GM21515 (cell line): ENCODE measurements around the gene CACTIN.
"Not testable (repeated sequence)": the region's sequence is repeated elsewhere in the genome, so short reads cannot be mapped to it uniquely, and the experiment has no call there.

Source experiments
- ATAC-seq: cut with Tn5 transposase; IDR thresholded peaks from one replicate; pipeline ENCODE4 v1.9.1; 2021; ENCODE audit not compliant: unreplicated experiment

CACTIN gene

DNA sequence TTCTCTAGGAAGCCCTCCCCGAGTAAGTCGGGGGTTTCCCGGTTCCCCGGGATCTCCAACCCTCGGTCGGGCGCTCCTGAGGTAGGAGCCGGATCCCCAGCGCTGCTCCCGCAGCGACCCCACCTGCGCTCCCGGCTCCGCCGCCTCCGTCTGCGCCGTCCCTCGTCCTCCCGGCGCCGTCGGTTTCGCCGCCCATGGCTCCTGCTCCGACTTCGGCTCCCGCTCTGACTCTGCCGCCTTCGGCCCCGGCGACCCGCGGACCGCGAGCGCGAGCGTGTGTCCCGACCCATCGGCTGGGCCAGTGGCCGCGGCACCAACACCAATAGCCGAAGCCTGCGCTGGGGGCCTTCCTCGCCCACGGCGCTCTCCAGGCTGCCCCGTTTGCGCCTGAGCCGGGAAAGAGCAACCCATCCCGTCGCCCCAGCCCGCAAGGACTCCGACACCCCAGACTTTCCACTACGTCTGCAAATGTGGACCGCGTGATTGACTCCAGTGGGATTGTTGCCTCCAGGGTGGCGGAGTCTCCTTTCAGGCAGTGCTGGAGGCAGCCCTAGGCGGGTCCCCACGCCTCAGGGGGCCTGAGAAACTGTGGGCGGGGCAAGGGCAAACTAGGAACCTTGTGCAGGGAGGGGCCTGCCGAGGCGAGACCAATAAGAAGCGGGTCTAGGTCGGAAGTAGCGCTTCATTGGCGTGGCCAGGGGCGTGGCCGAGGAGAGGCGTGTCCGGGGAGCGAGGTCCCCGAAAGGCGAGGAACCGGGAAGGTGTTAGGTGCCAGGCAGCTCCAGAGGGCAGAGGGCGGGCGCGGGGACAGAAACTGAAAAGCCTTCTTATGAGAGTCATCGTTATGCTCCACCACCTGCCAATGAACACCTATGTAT lies at the start of gene CACTIN:
TSS of gene CACTIN (minus strand) at position 318 of the 878 bp plus-strand sequence. CDS start at position 290, 28 bp downstream.
- peak; percentile 74 for ATAC-seq

DNA sequence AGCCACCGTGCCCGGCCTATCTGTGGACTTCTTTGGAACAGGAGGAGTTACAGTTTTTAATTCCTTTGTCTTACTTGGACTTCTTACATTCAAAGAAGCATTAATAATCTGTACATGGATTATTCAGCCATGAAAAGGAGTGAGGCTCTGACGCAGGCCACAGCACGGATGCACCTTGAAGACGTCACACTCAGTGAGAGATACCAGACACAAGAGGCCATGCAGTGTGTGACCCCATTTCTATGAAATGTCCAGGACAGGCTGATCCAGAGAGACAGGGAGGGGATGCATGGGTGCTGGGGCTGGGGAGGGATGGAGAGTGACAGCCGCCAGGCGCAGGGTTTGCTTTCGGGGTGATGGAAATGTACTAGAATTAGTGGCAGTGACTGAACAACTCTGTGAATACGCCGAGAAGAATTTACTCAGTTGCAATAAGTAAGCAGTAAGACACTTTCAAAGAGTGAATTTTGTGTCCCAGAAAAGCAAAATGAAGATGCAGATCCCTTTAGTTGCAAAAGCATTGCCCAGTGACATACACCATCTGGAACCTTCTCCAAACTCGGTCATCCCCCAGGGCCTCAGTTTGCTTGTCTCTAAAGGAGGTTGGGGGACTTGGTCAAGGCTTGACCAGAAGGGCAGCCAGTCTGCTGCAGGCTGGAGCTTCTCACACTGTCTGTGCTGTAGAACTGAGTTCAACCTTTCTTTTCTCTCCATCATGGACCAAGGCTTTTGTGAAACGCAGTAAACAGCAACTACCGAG lies 48.4 kb upstream of the CACTIN start:
- ATAC-seq: no peak

DNA sequence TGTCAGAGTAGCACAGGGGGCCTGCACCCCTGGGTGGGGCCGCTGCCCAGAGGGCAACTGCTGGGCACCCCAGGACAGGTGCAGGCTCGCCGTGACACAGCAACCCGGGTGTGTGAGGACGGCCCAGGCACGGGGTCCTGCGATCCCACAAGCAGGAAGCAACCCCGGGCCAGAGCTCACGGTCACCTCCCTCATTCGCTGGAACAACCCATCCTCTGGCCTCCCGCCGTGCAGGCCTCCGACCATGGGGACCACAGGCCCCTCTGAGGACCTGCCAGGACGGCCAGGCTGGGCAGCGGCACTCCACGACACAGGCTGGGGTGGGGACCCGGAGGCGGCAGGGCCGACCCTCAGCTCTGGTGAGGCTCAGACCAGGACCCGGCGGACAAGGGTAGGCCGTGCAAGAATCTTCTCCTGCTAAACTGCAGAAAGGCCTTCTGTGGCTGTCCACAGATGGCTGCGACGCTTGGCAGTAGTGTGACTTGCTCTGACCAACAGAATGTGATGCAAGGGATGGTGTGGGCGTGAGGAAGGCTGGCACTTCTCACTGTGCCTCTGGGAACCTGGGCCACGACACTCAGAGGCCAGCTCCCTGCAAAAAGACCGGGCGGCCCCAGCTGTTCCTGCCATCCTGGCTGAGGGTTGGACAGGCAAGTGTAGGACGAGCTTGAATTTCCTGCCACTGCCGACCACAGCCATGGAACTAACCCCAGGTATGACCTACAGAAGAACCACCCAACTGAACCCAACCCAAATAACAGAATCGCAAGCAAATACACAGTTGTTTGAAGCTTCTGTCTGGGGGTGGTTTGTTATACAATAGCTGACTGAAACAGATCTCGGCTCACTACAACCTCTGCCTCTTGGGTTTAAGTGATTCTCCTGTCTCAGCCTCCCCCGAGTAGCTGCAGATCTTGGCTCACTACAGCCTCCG lies 47.2 kb upstream of the CACTIN start:
- no peak for ATAC-seq

DNA sequence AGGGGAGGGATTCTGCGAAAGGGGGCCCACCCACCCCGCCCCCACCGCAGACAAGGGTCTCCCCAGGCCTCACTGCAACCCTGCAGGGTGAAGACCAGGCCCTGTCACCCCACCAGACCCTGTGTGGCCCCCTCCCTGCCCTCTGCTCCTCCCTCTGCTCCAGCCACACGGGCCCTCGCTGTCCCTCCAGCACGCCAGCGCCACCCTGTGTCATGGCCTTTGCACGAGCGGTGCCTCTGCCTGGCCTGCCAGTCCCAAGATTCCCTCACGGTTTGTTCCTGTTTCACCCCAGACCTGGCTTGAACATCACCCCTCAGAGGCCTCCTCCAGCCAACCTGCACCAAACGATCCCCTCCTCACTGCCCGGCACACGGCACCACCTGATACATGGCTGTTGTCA lies 46.4 kb upstream of the CACTIN start:
- no peak for ATAC-seq

DNA sequence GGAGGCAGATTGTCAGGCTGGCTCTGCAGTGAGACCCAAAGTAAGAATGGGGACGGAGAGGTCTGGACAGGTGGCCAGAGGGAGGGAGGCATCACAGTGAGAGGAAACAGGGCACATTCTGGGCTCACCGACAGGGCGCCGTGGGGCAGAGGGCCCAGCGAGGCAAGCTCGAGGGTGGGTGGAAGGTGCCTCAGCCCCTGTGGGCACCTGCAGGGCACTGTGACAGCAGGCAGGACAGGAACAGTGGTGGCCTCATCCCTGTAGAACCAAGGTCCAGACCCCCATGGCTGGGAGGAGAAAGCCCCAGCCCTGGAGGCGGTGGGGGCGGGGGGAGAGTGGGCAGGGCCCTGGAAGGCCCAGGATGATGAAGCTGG lies 46.0 kb upstream of the CACTIN start:
- ATAC-seq: no peak

DNA sequence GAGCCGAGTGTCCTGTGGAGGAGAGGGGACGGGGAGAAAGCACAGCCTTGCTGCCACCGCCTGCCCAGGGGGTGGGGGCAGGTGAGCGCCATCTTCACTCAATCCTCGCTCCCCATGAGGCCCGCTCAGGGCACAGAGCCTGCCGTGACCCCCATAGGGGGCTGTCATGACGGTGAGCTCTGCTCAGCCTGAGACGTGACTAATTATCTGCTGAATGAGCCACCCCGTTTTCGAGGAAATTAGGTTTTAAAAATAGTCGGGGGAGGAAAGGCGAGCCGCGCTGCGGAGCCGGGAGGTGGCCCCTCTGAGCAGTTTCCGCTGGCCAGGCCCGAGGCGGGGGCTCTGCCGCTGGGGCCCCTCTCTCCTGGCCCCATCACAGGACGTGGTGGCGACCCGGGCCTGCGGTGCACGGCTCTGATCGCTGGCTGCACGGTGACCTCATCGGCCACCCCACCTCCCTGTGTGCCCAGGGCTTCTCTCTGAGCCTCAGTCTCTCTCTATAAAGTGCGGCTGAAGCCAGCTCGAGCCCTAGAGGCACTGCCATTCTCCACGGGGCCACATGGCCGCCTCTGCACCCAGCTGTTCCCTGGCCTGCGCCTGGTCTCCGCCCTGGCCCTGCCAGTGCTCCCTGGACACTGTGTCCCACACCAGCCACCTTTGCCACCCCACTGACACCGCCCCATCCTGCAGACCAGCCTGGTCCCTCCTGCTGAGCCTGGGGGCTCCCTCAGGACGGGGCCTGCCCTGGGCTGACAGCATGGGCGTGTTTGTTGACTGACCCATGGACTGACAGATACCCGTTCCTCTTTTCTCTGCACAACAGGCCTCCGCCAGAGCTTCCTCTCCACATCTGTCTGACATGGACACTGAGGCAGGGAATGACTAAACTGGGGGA lies 45.3 kb upstream of the CACTIN start:
- ATAC-seq: no peak

DNA sequence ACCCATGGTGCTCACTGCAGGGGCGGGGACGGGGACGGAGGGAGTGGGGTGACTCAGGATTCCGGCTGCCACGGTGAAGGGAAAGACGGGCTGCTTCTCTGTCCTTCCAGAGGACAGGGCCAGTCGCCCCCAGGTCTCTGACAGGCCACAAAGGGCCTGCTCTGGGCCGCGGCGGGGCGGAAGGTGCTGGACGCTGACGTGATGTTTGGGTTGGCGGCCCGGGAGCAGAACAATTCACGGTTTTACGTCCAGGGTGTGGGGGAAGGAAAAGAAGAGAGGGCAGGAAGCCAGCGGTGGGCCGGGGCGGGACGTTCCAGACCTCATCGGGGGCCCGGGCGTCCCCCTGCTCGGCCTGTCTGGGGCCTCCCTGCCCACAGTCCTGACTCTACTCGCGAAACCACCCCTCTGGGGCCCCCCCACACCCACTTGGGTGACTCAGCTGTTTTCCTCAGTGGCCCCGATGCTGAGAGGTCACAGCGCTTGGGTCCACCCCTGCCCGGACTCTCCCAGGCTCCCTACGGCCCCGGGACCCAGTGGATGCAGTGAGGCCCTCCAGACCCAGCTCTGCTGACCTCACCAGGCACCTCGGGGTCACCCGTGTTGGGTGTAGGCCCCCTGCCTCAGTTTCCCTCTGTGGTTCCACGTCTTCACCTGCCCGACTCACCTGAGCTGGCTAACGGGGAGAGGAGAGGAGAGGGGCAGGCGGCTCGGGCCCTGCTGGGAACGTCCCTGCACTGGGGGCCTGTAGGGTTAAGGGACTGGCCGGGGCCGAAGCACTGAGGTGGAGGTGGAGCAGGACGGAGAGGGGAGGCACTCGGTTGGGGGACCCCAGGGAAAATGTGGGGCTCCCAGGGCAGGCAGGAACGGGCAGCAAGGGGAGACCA lies 44.4 kb upstream of the CACTIN start:
- ATAC-seq: no peak

DNA sequence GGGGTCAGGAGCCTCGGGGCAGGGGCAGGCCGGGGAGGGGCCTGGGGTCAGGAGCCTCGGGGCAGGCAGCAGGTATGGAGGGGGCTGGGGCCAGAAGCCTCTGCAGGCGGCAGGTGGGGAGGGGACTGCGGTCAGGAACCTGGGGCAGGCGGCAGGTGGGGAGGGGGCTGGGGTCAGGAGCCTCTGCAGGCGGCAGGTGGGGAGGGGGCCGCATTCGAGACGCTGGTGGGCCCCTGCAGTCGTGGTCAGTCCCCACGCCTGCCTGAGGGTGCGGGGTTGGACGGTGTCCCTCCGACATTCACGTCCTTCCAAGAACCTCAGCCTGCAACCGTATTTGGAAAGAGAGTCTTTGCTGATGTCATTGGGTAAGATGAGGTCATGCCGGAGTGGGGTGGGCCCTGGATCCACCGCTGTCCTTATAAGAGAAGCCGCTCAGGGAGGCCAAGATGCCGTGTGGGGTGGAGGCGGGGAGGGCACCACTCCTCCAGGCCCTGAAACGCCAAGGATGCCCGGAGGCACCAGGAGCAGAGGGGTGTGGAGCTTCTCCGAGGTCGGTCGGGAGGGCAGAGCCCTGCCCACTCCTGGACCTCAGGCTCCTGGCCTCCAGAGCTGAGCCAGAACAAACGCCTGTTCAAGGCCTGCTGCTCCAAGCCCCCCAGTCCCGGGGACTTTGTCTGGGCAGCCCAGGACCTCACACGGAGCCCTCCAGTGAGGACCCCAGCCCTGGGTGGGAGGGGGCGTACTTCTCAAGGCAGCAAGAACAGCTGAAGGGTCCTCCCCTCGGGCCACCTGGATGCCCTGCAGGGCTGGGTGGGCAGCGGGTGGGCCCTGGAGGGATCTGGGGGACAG lies 43.6 kb upstream of the CACTIN start:
- no peak for ATAC-seq

DNA sequence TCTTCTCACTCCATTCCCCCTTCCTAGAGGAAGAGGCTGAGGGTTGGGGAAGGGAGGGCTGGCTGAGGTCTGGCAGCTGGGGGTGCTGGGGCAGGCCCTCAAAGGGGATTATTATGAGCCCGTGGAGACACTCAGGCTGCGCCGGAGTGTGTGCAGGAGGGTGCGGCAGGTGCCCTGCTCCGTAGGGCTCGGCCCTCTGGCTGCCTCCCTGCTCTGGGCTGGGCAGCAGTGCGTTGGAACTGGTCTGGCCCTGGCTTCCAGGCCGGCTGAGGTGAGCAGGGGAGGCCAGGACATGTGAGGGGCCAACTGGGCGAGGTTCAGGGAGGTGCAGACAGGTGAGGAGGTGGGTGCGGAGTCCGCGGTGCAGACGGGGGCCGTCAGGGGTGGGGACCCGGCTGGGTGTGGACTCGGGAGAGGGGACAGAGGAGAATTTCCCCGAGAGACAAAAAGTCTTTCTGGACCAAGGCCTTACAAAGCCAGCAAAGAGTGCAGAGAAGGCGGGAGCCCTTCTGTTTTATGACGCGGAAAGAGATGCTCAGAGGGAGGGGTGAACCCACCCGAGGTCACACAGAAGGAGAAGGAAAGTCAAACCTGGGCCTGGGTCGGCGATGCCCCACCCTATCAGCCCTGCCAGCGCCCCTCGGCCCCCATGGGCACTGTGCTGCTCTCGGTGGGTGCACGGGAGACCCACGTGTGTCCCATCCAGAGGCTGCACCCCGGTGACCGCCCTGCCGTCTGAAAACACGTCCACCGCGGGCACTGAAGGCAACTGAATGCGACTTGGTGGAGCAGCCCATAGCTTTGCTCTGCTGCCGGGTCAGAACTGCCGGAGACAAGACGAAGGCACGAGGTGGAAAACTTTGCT lies 42.7 kb upstream of the CACTIN start:
- ATAC-seq: no peak

DNA sequence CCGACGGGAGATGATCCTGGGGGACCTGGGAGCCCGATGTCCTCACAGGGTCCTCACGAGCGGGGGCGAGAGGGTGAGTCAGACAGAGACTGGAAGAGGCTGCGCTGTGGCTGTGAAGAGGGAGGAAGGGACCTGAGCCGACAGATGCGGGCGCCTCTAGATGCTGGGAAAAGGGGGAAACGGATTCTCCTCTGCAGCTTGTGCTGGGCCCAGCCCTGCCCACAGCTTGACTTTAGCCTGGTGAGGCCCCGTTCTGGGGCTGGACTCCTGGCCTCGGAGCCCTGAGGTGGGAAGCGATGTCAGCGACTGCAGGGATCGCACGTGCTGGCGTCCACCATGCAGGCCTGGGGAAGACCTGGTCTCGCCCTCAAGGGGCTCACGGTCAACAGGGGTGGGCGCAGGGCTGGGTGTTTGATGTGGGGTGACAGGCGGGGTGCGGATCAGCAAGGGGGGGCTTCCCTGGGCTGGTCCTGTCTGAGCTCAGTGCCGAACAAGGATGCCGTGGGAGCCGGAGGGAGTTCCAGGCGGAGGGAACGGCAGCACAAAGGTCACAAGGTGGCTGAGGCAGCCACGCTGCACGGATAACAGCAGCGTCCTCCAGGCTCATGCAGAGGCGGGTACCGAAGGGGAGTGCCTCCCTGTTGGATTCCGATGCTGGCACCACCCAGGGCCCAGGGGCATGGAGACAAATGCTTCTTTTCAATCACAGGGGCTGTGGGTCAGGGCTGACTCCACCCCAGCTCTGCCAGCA lies 41.9 kb upstream of the CACTIN start:
- ATAC-seq: no peak

DNA sequence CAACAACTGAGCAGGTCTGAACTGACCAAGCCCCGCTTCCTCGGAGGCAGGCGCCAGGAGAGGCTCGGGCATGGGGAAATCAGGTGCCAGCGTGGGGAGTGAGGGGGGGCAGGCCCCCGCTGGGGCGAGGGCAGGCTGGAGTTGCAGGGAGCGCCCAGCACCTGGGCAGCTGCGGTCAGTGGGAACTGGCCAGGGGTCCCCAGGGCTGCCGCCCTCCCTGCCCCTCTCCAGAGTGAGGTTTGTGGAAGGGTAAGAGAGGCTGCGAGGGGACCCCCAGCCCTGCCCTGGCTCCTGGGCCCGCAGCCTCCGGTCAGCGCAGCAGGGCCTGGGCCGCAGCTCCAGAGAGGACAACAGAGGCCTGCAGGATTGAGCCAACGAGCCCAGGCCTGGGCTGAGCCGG lies 41.2 kb upstream of the CACTIN start:
- no peak for ATAC-seq

DNA sequence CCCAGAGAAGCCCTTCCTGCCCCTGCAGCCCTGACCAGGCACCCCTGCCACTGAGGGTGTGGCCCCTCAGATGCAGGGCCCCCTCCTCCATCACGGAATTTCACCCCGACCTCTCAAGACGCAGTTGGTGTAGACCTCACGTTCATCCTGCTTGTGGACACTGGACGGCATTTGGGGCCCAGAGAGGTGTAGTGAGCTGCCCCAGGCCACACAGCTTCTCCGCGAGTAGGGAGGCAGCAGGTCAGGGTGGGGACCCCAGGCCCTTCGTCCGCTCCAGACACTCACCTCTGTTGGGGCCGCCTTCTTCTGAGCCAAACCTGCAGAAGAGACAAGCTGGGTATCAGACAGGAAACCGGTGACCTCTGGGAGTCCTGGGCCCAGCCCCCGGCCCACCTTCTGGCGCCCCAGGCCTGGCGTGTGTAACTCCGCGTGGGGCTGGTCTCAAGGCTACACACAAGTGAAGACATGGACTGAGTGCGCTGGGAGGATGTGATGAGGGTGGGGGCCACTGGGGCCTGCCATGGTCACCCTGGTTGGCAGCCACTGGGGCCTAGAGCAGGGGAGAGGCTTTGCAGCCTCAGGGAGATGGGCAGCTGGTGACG lies 40.5 kb upstream of the CACTIN start:
- no peak for ATAC-seq

DNA sequence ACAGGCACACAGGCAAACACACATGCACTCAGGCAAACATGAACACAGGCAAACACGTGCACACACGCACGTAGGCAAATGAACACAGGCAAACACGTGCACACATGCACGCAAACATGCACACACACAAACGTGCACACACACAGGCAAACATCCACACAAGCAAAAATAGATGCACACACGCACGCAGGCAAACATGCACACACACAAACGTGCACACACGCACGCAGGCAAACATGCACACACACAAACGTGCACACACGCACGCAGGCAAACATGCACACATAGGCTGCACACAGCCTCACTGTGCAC lies 39.9 kb upstream of the CACTIN start:
- not testable (repeated sequence) for ATAC-seq

DNA sequence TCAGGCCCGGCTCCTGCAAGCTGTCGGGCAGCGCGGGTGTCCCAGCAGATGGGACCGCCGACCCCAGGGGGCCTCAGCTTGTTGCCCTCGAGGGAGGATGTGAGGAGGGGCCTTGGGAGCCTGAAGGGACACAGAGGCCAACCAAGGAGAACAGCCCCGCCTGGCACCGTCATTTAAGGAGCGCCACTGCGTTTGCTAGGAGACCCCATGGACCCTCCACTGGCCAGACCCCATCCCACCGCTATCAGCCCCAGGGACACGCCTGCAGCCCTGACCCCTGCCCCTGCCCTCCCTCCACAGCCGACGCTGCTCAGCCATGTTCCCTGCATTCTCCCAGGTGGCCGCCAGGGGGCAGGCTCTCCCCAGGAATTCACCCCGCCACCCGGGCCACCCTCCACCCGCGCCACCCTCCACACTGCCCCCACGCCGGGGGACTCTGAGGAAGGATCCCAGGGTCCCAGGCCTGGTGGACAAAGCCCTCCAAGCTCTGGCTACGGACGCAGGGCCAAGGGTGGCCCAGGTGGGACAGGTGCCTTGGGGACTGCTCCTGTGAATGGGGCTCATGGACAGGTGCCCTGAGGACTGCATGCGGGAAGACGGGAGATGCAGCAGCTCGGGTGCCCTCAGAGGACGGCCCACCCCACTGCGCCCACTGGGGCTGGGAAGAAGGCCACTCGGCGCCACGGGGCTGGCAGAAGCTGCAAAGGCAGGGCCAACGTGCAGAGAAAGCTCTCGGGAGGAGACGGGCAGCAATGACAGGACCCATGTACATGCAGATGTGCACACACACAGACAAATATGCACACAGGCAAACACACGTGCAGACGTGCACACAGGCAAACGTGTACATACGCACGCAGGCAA lies 39.3 kb upstream of the CACTIN start:
- no peak for ATAC-seq

DNA sequence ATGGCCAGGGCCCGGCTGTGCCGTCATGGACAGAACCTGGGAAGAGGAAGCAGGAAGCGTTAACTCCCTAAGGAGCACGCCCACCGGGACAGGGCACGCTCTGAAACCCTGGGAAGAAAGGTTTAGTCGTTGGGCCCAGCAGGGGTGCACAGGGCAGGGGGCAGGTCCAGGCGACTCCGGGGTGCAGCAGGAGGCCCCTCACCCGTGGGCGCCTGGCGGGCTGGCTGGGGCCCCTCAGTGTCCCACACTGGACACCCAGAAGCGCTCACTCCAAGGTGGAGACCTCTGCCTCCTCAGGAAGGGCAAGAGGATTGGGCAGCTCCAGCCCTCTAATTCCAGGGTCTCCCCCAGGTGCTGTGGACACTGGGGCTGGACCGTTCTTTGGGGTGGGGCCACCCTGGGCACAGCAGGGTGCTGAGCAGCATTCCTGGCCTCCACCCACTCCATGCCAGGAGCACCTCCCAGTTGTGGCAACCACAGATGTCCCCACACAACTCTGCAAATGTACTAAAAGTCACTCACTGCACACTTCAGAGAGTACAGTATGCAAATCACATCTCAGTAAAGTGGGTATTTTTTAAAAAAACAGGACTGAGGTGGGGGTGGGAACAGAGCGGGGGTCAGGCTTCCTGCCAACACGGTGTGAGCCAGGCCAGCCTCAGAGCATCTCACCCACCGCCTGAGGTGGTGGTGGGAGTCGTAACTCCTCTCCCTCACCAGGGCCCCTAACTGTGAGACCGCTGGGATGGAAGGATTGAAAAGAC lies 38.5 kb upstream of the CACTIN start:
- ATAC-seq: no peak
